ENCODE data around the gene HACD3. TPM values are rescaled to one million over a fixed set of nuclear protein-coding genes. Genes with fewer than 3 reads are reported as not detected.

The HACD3 gene
- total RNA-seq, 4 donors from 2014 or later: 31.3 to 50.9 (median 36.9) TPM

- TF ChIP-seq, protein P1, sequence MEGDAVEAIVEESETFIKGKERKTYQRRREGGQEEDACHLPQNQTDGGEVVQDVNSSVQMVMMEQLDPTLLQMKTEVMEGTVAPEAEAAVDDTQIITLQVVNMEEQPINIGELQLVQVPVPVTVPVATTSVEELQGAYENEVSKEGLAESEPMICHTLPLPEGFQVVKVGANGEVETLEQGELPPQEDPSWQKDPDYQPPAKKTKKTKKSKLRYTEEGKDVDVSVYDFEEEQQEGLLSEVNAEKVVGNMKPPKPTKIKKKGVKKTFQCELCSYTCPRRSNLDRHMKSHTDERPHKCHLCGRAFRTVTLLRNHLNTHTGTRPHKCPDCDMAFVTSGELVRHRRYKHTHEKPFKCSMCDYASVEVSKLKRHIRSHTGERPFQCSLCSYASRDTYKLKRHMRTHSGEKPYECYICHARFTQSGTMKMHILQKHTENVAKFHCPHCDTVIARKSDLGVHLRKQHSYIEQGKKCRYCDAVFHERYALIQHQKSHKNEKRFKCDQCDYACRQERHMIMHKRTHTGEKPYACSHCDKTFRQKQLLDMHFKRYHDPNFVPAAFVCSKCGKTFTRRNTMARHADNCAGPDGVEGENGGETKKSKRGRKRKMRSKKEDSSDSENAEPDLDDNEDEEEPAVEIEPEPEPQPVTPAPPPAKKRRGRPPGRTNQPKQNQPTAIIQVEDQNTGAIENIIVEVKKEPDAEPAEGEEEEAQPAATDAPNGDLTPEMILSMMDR (IDR thresholded peaks at IDR 0.05): no peak
- ATAC-seq (ENCODE audit: low FRiP score): no peak
- DNase-seq (ENCODE audit: low spot score): no peak
These were observed 91.4 kb downstream of the HACD3 start, which contains the start of gene SLC24A1 for GRCh38 chr15:65621638-65622037. TSS of gene SLC24A1 (plus strand) at chr15:65621938. CDS start at chr15:65624081, 2,143 bp downstream.

DNA sequence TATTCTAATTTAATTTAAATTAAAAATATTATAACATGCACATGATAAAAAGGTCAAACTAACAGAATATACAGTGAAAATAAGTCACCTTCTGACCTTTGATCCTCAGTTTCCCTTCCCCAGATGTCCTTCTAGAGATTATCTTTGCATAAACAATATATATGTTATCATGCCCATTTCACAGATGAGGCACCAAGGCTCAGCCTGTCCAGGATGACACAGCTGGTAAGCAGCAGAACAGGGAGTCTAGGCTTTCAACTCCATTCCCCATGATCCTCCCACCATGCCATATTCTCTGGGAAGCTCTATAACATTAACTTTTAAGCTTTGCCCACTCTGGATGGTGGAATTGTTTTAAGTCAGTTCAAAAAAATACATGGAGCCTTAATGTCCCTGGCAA, 92.8 kb downstream of the HACD3 start:
- no peak for DNase-seq (ENCODE audit: low spot score)
- TF ChIP-seq, protein P1 (IDR thresholded peaks at IDR 0.05): no peak
- ATAC-seq (ENCODE audit: low FRiP score): no peak

DNA sequence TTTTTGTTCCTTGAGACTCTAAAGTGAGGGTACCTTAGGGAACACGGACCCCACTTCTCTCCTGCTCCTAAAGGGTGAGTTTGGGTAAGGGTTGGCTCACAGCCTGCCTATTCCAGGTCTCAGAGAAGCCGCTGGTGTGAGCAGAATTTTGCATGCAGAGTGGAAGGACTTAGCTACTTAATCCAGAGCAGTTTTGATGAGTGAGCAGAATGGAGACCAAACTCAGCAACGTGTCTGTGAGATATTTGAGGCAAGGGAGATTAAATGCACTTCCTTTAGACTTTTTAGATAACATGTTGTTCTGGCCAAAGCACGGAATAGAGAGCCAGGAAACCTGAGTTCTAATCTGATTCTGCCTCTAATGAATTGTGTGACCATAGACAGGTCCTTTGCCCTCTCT, 96.6 kb downstream of the HACD3 start:
- no peak for ATAC-seq (ENCODE audit: low FRiP score)
- TF ChIP-seq, protein P1 (IDR thresholded peaks at IDR 0.05): no peak

More for the DNA sequence above, 96.6 kb downstream of the HACD3 start:
- DNase-seq (ENCODE audit: low spot score): no peak

Small RNA genes lying within 50 kb of the gene (small RNA-seq; reads per million reads assigned to genes)
- gene RF00019 (not detected), gene RNU6-19P (not detected)

Other genes starting within 250 kb of the HACD3 start
- gene PARP16, start 243.6 kb upstream of the HACD3 start, total RNA-seq: 10 to 100 TPM in 1 of 4 donors, 1 to 10 TPM in 3; 5.6 to 11.0 (median 7.5) TPM
- gene RNU5A-1, start 234.4 kb upstream of the HACD3 start, total RNA-seq: not detected
- gene RNU5B-1, start 225.8 kb upstream of the HACD3 start, total RNA-seq: not detected
- gene IGDCC3, start 152.5 kb upstream of the HACD3 start, total RNA-seq: not detected
- gene IGDCC4, start 107.5 kb upstream of the HACD3 start, total RNA-seq: 10 to 100 TPM in 1 of 4 donors, 1 to 10 TPM in 1, under 1 TPM in 2; 0.25 to 11.3 (median 1.1) TPM
- gene DPP8, start 12.8 kb upstream of the HACD3 start, total RNA-seq: 10 to 100 TPM; 25.1 to 53.3 (median 29.6) TPM
- 10 to 100 TPM; 26.6 to 50.8 (median 32.9) TPM for gene INTS14, start 80.7 kb downstream of the HACD3 start, total RNA-seq
- gene SLC24A1, start 91.5 kb downstream of the HACD3 start, total RNA-seq: 10 to 100 TPM in 1 of 4 donors, 1 to 10 TPM in 3; 5.8 to 11.5 (median 7.6) TPM